ENCODE measurements around the gene FATE1. TPM values are rescaled to one million over a fixed set of nuclear protein-coding genes. Genes with fewer than 3 reads are reported as not detected.
"Not testable (repeated sequence)": the region's sequence is repeated elsewhere in the genome, so short reads cannot be mapped to it uniquely, and the experiment has no call there.

Gene FATE1
- total RNA-seq, 4 donors from 2014 or later = not detected

DNA sequence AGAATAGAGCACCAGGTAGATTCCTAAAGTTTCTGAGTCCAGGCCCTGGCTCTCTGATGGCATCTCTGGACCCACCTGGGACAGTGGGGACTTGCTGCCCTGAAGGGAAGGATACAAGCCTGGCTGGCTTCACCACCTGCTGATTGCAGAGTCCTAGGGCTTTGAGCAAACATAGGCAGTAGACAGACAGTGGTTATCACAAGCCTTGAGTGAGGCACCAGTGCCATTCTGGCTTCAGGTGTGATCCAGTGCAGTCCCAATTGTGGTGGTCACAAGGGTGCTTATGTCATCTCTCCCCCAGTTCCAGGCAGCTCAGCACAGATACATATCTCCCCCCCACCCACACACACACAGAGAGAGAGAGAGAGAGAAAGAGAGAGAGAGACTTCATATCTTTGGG, 27.1 kb upstream of the FATE1 start:
- Histone ChIP-seq H3K4me3 (no peak overlapping the region), H3K27me3 (no peaks in the 10 kb centered on the region), H3K36me3 (no peaks in the 10 kb centered on the region), H3K9me3 (no peaks in the 10 kb centered on the region), H3K4me1 (no peaks in the 10 kb centered on the region), H3K27ac (no peak overlapping the region)
- TF ChIP-seq, protein P1, sequence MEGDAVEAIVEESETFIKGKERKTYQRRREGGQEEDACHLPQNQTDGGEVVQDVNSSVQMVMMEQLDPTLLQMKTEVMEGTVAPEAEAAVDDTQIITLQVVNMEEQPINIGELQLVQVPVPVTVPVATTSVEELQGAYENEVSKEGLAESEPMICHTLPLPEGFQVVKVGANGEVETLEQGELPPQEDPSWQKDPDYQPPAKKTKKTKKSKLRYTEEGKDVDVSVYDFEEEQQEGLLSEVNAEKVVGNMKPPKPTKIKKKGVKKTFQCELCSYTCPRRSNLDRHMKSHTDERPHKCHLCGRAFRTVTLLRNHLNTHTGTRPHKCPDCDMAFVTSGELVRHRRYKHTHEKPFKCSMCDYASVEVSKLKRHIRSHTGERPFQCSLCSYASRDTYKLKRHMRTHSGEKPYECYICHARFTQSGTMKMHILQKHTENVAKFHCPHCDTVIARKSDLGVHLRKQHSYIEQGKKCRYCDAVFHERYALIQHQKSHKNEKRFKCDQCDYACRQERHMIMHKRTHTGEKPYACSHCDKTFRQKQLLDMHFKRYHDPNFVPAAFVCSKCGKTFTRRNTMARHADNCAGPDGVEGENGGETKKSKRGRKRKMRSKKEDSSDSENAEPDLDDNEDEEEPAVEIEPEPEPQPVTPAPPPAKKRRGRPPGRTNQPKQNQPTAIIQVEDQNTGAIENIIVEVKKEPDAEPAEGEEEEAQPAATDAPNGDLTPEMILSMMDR (IDR thresholded peaks at IDR 0.05) = no peak
- no peak for TF ChIP-seq POLR2A (IDR thresholded peaks at IDR 0.05)
- DNase-seq = no peak

DNA sequence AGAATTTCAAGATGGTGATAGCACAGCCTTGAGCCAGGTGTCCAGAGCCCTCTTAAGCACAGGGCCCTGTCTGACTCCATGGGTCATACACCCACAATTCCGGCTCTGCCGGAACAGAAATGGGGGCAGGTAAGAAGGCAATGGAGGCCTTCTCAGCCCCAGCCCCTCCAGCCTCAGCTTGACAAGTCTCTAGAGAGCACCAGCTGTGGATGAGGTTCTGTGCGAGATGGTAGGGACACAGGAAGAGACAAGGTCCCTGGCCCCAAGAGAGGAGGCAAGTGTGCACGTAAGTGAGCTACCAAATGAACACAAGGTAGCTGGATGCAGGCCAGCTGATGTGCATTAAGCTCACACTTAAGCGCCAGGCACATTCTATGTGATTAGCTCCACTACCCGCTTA, 23.0 kb upstream of the FATE1 start:
- no peak for DNase-seq
- Histone ChIP-seq H3K4me3 (no peak overlapping the region), H3K4me1 (no peaks in the 10 kb centered on the region), H3K27me3 (no peaks in the 10 kb centered on the region), H3K36me3 (no peaks in the 10 kb centered on the region), H3K9me3 (no peaks in the 10 kb centered on the region), H3K27ac (no peak overlapping the region)
- TF ChIP-seq, protein P1 (IDR thresholded peaks at IDR 0.05) = no peak
- no peak for TF ChIP-seq POLR2A (IDR thresholded peaks at IDR 0.05)

DNA sequence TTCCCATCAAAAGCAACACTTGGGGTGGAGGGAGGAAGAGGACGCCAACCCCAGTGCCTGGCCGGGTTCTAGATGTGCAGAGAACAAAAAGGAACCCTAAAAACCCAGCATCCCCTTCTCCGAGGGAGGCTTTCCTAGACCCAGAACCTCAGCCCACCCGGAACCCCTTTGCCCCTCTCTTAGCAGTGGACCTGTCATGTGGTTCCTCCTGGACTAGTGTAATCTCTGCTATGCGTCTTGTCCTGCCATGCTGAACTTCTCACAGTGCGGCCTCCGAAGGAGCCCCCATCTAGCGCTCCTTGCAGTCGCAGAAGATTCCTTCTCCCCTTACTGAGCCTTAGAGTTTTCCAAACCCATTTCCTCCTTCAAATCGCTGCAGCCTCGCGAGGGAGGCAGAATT, 21.7 kb upstream of the FATE1 start:
- Histone ChIP-seq H3K4me3 (no peak overlapping the region), H3K36me3 (no peaks in the 10 kb centered on the region), H3K9me3 (no peaks in the 10 kb centered on the region), H3K27me3 (no peaks in the 10 kb centered on the region), H3K27ac (no peak overlapping the region), H3K4me1 (no peaks in the 10 kb centered on the region)
- TF ChIP-seq POLR2A (IDR thresholded peaks at IDR 0.05) = no peak
- TF ChIP-seq, protein P1 (IDR thresholded peaks at IDR 0.05) = no peak
- no peak for DNase-seq

DNA sequence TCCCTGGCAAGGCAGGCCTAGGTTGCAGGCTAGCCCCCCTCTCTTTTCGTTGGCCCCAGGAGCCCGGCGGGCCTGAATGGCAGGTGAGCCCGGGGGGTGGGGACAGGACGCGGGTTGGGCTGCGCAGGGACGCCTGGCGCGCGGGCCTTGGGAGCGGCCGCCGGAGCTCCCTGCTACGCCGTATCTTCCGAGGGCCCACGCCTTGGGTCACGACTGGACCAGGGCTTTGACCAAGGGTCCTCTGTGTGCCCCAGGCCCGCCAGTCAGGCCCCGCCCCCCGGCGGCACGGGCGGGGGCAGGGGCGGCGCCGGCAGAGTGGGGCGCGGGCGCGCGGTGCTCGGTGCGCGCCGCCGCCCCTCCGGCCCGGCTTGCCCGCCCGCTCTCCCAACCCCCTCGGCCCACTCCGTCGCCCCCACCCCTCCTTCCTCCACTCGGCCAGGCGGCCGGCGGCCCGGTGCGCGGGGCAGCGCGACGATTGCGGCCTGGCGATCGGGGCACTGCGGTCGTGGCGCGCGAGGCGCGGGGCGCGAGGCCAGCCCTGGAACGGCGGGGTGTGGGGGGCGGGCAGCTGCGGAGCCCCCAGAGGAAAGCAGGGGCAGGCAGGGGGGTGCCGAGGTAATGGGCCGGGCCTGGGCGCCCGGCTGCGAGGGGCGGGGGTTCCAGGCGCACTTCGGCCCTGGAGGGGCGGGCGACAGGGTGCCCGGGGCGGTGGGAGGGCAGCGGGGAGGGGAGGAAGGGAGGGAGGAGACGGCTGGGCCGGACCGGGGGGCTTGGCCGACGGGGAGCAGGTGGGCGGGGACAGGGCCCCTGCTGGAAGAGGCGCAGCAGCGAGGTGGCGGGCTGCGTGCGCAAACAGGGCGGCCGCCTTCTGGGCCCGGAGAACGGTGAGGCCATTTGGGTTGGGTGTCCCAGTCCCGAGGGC, 20.9 kb upstream of the FATE1 start, which contains the start of gene PRRG3:
TSS of gene PRRG3 (plus strand) at position 798 of the 922 bp plus-strand sequence. CDS start 3,357 bp downstream, outside the sequence.
- Histone ChIP-seq H3K36me3 (no peaks in the 10 kb centered on the region), H3K4me3 (no peak within 1 kb of the TSS), H3K9me3 (no peaks in the 10 kb centered on the region), H3K4me1 (no peaks in the 10 kb centered on the region), H3K27me3 (no peaks in the 10 kb centered on the region), H3K27ac (no peak within 1 kb of the TSS)
- DNase-seq = no peak
- no peak for TF ChIP-seq POLR2A (IDR thresholded peaks at IDR 0.05)
- TF ChIP-seq, protein P1 (IDR thresholded peaks at IDR 0.05) = no peak

DNA sequence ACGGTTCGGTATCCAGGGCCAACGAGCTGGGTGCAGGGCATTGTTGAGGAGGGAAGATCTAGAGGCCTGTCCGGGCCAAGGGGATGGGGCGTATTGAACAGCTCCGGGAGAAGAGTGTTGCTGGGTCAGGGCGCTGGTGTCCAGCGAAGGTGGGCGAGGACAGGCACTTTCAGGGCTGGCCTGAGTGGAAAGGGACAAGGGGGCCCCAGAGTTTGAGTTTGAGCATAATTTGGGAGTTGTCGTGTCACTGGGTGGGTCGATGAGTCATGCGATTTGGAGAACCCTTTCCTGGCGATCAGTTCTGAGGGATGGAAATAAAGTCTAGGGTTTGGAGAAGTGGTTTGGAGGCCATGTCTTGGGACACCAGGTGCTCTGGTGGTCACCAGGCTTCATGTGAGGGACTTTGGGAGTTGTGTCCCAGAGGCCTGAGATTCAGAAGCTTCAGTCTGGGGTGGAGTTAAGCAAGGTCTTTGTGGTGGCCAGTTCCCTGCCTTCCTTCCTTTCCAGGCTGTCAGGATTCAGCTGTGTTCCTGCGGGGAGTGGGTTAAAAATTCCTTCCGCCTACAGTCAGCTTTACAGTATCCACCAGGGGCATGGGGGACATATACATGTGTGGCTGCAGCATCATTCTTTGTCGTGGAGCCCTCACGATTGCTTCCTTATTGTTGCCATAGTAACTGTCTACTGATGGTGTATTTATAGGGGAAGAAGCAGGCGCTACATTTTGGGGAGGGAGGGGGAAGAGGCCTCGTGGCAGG, 20.1 kb upstream of the FATE1 start:
- no peak for DNase-seq
- no peak overlapping the region for H3K4me3 ChIP-seq
- no peak overlapping the region for H3K27ac ChIP-seq
- H3K27me3 ChIP-seq = no peaks in the 10 kb centered on the region
- TF ChIP-seq POLR2A (IDR thresholded peaks at IDR 0.05) = no peak
- TF ChIP-seq, protein P1 (IDR thresholded peaks at IDR 0.05) = no peak
- no peaks in the 10 kb centered on the region for H3K4me1 ChIP-seq
- H3K36me3 ChIP-seq = no peaks in the 10 kb centered on the region
- no peaks in the 10 kb centered on the region for H3K9me3 ChIP-seq

DNA sequence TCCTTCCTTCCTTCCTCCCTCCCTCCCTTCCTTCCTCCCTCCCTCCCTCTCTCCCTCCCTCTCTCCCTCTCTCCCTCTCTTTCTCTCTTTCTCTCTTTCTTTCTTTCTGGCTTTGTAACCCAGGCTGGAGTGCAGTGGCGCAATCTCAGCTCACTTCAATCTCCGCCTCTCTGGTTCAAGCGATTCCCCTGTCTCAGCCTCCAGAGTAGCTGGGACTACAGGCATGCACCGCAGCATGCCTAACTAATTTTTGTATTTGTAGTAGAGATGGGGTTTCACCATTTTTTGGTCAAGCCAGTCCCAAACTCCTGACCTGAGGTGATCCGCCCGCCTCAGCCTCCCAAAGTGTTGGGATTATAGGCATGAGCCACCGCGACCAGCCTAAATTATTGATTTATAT, 18.8 kb upstream of the FATE1 start:
- H3K9me3 ChIP-seq, H3K27ac ChIP-seq, H3K27me3 ChIP-seq, H3K4me3 ChIP-seq, H3K4me1 ChIP-seq, H3K36me3 ChIP-seq, DNase-seq: not testable (repeated sequence)
